Neural cell (in vitro differentiated cells): ENCODE data around the gene MGAT5. TPM values are rescaled to one million over a fixed set of nuclear protein-coding genes. Genes with fewer than 3 reads are reported as not detected.

Experiments used
- H2AFZ ChIP-seq: fragments of 200-600, 300-800 bp; sonication (generic), shearing (Covaris generic); 2 replicates; pipeline ENCODE4 v1.6.0; 2014; ENCODE audit warnings: low read depth, mild to moderate bottlenecking, antibody characterized with exemption, low read length, moderate library complexity
- H3F3A ChIP-seq: fragments of 200-600 bp; shearing (Covaris generic); 2 replicates; pipeline ENCODE4 v1.6.1; 2016; ENCODE audit warnings: mild to moderate bottlenecking, moderate library complexity, mixed read lengths, antibody characterized with exemption, low read length; ENCODE audit not compliant: insufficient read depth, poor library complexity, severe bottlenecking
- H3K27ac ChIP-seq: fragments of 200-600, 300-800 bp; sonication (generic), shearing (Covaris generic); 2 replicates; pipeline ENCODE4 v1.5.1; 2014; ENCODE audit warnings: mild to moderate bottlenecking, low read length, moderate library complexity
- H3K27me3 ChIP-seq: fragments of 300-800, 200-600 bp; sonication (generic), shearing (Covaris generic); 2 replicates; pipeline ENCODE4 v1.6.0; 2014; ENCODE audit warnings: mild to moderate bottlenecking, low read depth, low read length, moderate library complexity; ENCODE audit not compliant: insufficient read depth
- H3K36me3 ChIP-seq: fragments of 300-800, 200-600 bp; sonication (generic), shearing (Covaris generic); 2 replicates; pipeline ENCODE4 v1.5.1; 2014; ENCODE audit warnings: mild to moderate bottlenecking, antibody characterized with exemption, low read length, moderate library complexity; ENCODE audit not compliant: insufficient read depth
- H3K4me2 ChIP-seq: fragments of 300-800, 200-600 bp; sonication (generic), shearing (Covaris generic); 2 replicates; pipeline ENCODE4 v1.6.0; 2014; ENCODE audit warnings: mild to moderate bottlenecking, low read length
- H3K4me3 ChIP-seq: fragments of 300-800, 200-600 bp; sonication (generic), shearing (Covaris generic); 2 replicates; pipeline ENCODE4 v1.5.1; 2014; ENCODE audit warnings: mild to moderate bottlenecking, low read length, moderate library complexity
- H3K79me2 ChIP-seq: fragments of 200-600 bp; shearing (Covaris generic); replicated peaks from 2 replicates; pipeline ENCODE4 v1.6.0; 2014; ENCODE audit warnings: mild to moderate bottlenecking, low read length, moderate library complexity; ENCODE audit not compliant: insufficient read depth
- H3K9ac ChIP-seq: fragments of 300-800, 200-600 bp; sonication (generic), shearing (Covaris generic); 2 replicates; pipeline ENCODE4 v1.6.1; 2016; ENCODE audit warnings: mild to moderate bottlenecking, low read length, mixed read lengths
- H3K9me2 ChIP-seq: fragments of 200-600 bp; shearing (Covaris generic); 2 replicates; pipeline ENCODE4 v1.6.1; 2016; ENCODE audit warnings: mild to moderate bottlenecking, low read length, mixed read lengths; ENCODE audit not compliant: insufficient read depth
- H3K9me3 ChIP-seq: fragments of 200-600, 300-800 bp; sonication (generic), shearing (Covaris generic); 2 replicates; pipeline ENCODE4 v1.6.1; 2016; ENCODE audit warnings: mild to moderate bottlenecking, mixed run types, low read length, moderate library complexity, mixed read lengths
- H4K20me1 ChIP-seq: fragments of 200-600 bp; shearing (Covaris generic); 2 replicates; pipeline ENCODE4 v1.6.1; 2016; ENCODE audit warnings: mild to moderate bottlenecking, mixed run types; ENCODE audit not compliant: insufficient read depth
- CTCF ChIP-seq: fragments of 450-650 bp; IDR thresholded peaks from 2 replicates; pipeline ENCODE4 v1.5.1; 2014; ENCODE audit warnings: antibody characterized with exemption, mild to moderate bottlenecking, moderate library complexity; ENCODE audit not compliant: poor library complexity, severe bottlenecking
- EP300 ChIP-seq: fragments of 450-650 bp; conservative IDR thresholded peaks from 2 replicates; pipeline ENCODE4 v1.6.1; 2014; ENCODE audit warnings: antibody characterized with exemption, mild to moderate bottlenecking, moderate library complexity; ENCODE audit not compliant: poor library complexity, severe bottlenecking
- EZH2 ChIP-seq: fragments of 200-600, 300-800 bp; shearing (Covaris generic), sonication (generic); IDR thresholded peaks from 2 replicates; pipeline ENCODE4 v1.6.1; 2014; ENCODE audit warnings: antibody characterized with exemption, low read length, borderline replicate concordance, mild to moderate bottlenecking; ENCODE audit not compliant: insufficient read depth, poor library complexity, severe bottlenecking
- MXI1 ChIP-seq: fragments of 450-650 bp; conservative IDR thresholded peaks from 2 replicates; pipeline ENCODE4 v1.6.1; 2014; ENCODE audit warnings: antibody characterized with exemption, mild to moderate bottlenecking; ENCODE audit not compliant: poor library complexity, severe bottlenecking
- POLR2AphosphoS5 ChIP-seq: IDR thresholded peaks from 2 replicates; pipeline ENCODE4 v1.6.1; 2012
- RAD21 ChIP-seq: fragments of 450-650 bp; conservative IDR thresholded peaks from 2 replicates; pipeline ENCODE4 v1.6.1; 2014; ENCODE audit warnings: antibody characterized with exemption, mild to moderate bottlenecking, moderate library complexity
- REST ChIP-seq: IDR thresholded peaks from 2 replicates; pipeline ENCODE4 v1.6.1; 2012; ENCODE audit warnings: borderline replicate concordance
- SMC3 ChIP-seq: fragments of 450-650 bp; conservative IDR thresholded peaks from 2 replicates; pipeline ENCODE4 v1.6.1; 2014; ENCODE audit warnings: antibody characterized with exemption, mild to moderate bottlenecking, moderate library complexity; ENCODE audit not compliant: poor library complexity
- TAF1 ChIP-seq: IDR thresholded peaks from 2 replicates; pipeline ENCODE4 v1.6.1; 2012; ENCODE audit warnings: low read depth
- polyA plus RNA-seq: library from polyadenylated mRNA; depleted of rRNA; stranded (reverse); fragments of >200 nt; gene quantifications from 2 replicates; pipeline ENCODE4 v1.2.3, GENCODE V29; 2014

The MGAT5 gene
- polyA plus RNA-seq, 1 donor from 2014 or later: 40.9 TPM

- TF ChIP-seq POLR2AphosphoS5 (no peak), EP300 (no peak), CTCF (no peak), SMC3 (no peak), REST (no peak), RAD21 (no peak), MXI1 (no peak), TAF1 (no peak), EZH2 (no peak)
- no peak overlapping the region for H3K9ac ChIP-seq
- H4K20me1 ChIP-seq: no peaks in the 10 kb centered on the region
- no peaks in the 10 kb centered on the region for H3K36me3 ChIP-seq
- no peaks in the 10 kb centered on the region for H3K79me2 ChIP-seq
- H2AFZ ChIP-seq: no peak overlapping the region
- H3F3A ChIP-seq: no peaks in the 10 kb centered on the region
- no peak overlapping the region for H3K27ac ChIP-seq
- no peaks in the 10 kb centered on the region for H3K9me2 ChIP-seq
- H3K9me3 ChIP-seq: no peaks in the 10 kb centered on the region
- H3K27me3 ChIP-seq: no peaks in the 10 kb centered on the region
- H3K4me2 ChIP-seq: no peak overlapping the region
- no peak overlapping the region for H3K4me3 ChIP-seq
Observed at GRCh38 chr2:134408386-134408785, 154.5 kb downstream of the MGAT5 start.

GRCh38 chr2:134408791-134409190, 154.9 kb downstream of the MGAT5 start:
- H3K79me2 ChIP-seq: no peaks in the 10 kb centered on the region

More at GRCh38 chr2:134408791-134409190, 154.9 kb downstream of the MGAT5 start:
- no peaks in the 10 kb centered on the region for H3K9me2 ChIP-seq
- H3K27me3 ChIP-seq: no peaks in the 10 kb centered on the region
- no peaks in the 10 kb centered on the region for H4K20me1 ChIP-seq
- H3K9ac ChIP-seq: no peak overlapping the region
- TF ChIP-seq EZH2 (no peak), CTCF (no peak), EP300 (no peak), REST (no peak), RAD21 (no peak), TAF1 (no peak), MXI1 (no peak), POLR2AphosphoS5 (no peak), SMC3 (no peak)
- no peaks in the 10 kb centered on the region for H3K36me3 ChIP-seq
- H3K4me3 ChIP-seq: no peak overlapping the region
- no peaks in the 10 kb centered on the region for H3F3A ChIP-seq
- no peak overlapping the region for H3K27ac ChIP-seq
- no peak overlapping the region for H2AFZ ChIP-seq
- no peaks in the 10 kb centered on the region for H3K9me3 ChIP-seq
- H3K4me2 ChIP-seq: no peak overlapping the region
